Neural progenitor cell (in vitro differentiated cells): ENCODE results near the gene DDAH1. TPM values are rescaled to one million over a fixed set of nuclear protein-coding genes. Genes with fewer than 3 reads are reported as not detected.
A peak's percentile ranks its signal among the peaks of the same experiment; 100 is the strongest.

Experiments
- DNase-seq: peaks from one replicate; pipeline ENCODE4 v3.0.0-alpha.2; 2016; ENCODE audit warnings: low spot score
- H2AFZ ChIP-seq: fragments of 200-600 bp; sonication (generic); replicated peaks from 2 replicates; pipeline ENCODE4 v1.6.1; 2016; ENCODE audit warnings: antibody characterized with exemption
- H3F3A ChIP-seq: fragments of 200-600 bp; sonication (generic); 2 replicates; pipeline ENCODE4 v1.6.1; 2016; ENCODE audit warnings: antibody characterized with exemption, low read depth
- H3K27ac ChIP-seq: fragments of 200-600 bp; sonication (generic); 2 replicates; pipeline ENCODE4 v1.5.1; 2016; ENCODE audit warnings: mild to moderate bottlenecking
- H3K27me3 ChIP-seq: fragments of 200-600 bp; sonication (generic); 2 replicates; pipeline ENCODE4 v1.6.1; 2016; ENCODE audit warnings: mild to moderate bottlenecking, moderate library complexity
- H3K36me3 ChIP-seq: fragments of 200-600 bp; sonication (generic); 2 replicates; pipeline ENCODE4 v1.5.1; 2016
- H3K4me1 ChIP-seq: fragments of 200-600 bp; sonication (generic); 2 replicates; pipeline ENCODE4 v1.6.1; 2016; ENCODE audit warnings: mixed run types
- H3K4me2 ChIP-seq: fragments of 200-600 bp; sonication (generic); 2 replicates; pipeline ENCODE4 v1.6.1; 2016
- H3K4me3 ChIP-seq: fragments of 200-600 bp; sonication (generic); 2 replicates; pipeline ENCODE4 v1.5.1; 2016
- H3K79me2 ChIP-seq: fragments of 200-600 bp; sonication (generic); 2 replicates; pipeline ENCODE4 v1.6.1; 2016; ENCODE audit warnings: low read depth
- H3K9ac ChIP-seq: fragments of 200-600 bp; sonication (generic); 2 replicates; pipeline ENCODE4 v1.6.1; 2016
- H3K9me3 ChIP-seq: fragments of 200-600 bp; sonication (generic); 2 replicates; pipeline ENCODE4 v1.5.1; 2016; ENCODE audit warnings: low read depth
- H4K20me1 ChIP-seq: fragments of 200-600 bp; sonication (generic); 2 replicates; pipeline ENCODE4 v1.6.1; 2016; ENCODE audit warnings: low read depth
- H3K27ac Mint-ChIP-seq: 3 replicates; pipeline ENCODE4 v1.8.0; 2021; ENCODE audit warnings: mixed read lengths
- H3K27me3 Mint-ChIP-seq: 2 replicates; pipeline ENCODE4 v1.8.0; 2022; ENCODE audit warnings: low read depth, mild to moderate bottlenecking, inconsistent platforms, moderate library complexity, mixed read lengths; ENCODE audit not compliant: insufficient read depth
- H3K36me3 Mint-ChIP-seq: 3 replicates; pipeline ENCODE4 v1.8.0; 2021; ENCODE audit warnings: mixed read lengths
- H3K4me1 Mint-ChIP-seq: 3 replicates; pipeline ENCODE4 v1.8.0; 2021; ENCODE audit warnings: mixed read lengths
- H3K4me3 Mint-ChIP-seq: 3 replicates; pipeline ENCODE4 v1.8.0; 2021; ENCODE audit warnings: mild to moderate bottlenecking, moderate library complexity, mixed read lengths
- H3K9me3 Mint-ChIP-seq: 3 replicates; pipeline ENCODE4 v1.8.0; 2020; ENCODE audit warnings: mixed read lengths
- EZH2 ChIP-seq: fragments of 200-600 bp; sonication (generic); IDR thresholded peaks from 2 replicates; pipeline ENCODE4 v1.6.1; 2017; ENCODE audit warnings: antibody characterized with exemption, mild to moderate bottlenecking, moderate library complexity
- EZH2phosphoT487 ChIP-seq: fragments of 200-600 bp; sonication (generic); IDR thresholded peaks from 2 replicates; pipeline ENCODE4 v1.6.1; 2017; ENCODE audit warnings: antibody characterized with exemption
- total RNA-seq: library from RNA; depleted of rRNA; stranded (reverse); fragments of >200 nt; gene quantifications from 2 replicates; pipeline ENCODE4 v1.2.3, GENCODE V29; 2015; ENCODE audit warnings: low replicate concordance
- TF ChIP-seq, protein P1 (sequence below): fragments of 200-600 bp; sonication (generic); IDR thresholded peaks from 2 replicates; pipeline ENCODE4 v1.5.1; 2017; ENCODE audit warnings: antibody characterized with exemption, mild to moderate bottlenecking

Gene DDAH1
- total RNA-seq, 1 donor from 2014 or later: 23.1 TPM

- Histone ChIP-seq H3F3A (no peaks in the 10 kb centered on the region), H3K4me2 (no peak overlapping the region), H3K79me2 (no peaks in the 10 kb centered on the region), H3K4me3 (no peak overlapping the region), H3K27me3 (no peaks in the 10 kb centered on the region), H3K4me1 (peaks cover 18% of the 10 kb centered on the region), H3K9me3 (no peaks in the 10 kb centered on the region), H3K27ac (no peak overlapping the region), H3K9ac (no peak overlapping the region), H3K36me3 (no peaks in the 10 kb centered on the region), H2AFZ (no peak overlapping the region), H4K20me1 (no peaks in the 10 kb centered on the region)
- Mint-ChIP-seq H3K27ac (no peak overlapping the region), H3K4me1 (peaks cover 29% of the 10 kb centered on the region), H3K27me3 (no peaks in the 10 kb centered on the region), H3K4me3 (no peak overlapping the region), H3K36me3 (peaks cover 6% of the 10 kb centered on the region), H3K9me3 (no peaks in the 10 kb centered on the region)
- no peak for DNase-seq
- TF ChIP-seq EZH2 (no peak), EZH2phosphoT487 (no peak)
- TF ChIP-seq, protein P1, sequence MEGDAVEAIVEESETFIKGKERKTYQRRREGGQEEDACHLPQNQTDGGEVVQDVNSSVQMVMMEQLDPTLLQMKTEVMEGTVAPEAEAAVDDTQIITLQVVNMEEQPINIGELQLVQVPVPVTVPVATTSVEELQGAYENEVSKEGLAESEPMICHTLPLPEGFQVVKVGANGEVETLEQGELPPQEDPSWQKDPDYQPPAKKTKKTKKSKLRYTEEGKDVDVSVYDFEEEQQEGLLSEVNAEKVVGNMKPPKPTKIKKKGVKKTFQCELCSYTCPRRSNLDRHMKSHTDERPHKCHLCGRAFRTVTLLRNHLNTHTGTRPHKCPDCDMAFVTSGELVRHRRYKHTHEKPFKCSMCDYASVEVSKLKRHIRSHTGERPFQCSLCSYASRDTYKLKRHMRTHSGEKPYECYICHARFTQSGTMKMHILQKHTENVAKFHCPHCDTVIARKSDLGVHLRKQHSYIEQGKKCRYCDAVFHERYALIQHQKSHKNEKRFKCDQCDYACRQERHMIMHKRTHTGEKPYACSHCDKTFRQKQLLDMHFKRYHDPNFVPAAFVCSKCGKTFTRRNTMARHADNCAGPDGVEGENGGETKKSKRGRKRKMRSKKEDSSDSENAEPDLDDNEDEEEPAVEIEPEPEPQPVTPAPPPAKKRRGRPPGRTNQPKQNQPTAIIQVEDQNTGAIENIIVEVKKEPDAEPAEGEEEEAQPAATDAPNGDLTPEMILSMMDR: no peak
Measured at GRCh38 chr1:85409516-85409915, 55.4 kb downstream of the DDAH1 start.

GRCh38 chr1:85407746-85408377 lies 57.1 kb downstream of the DDAH1 start:
- peaks cover 4% of the 10 kb centered on the region for H3K36me3 Mint-ChIP-seq

DNA sequence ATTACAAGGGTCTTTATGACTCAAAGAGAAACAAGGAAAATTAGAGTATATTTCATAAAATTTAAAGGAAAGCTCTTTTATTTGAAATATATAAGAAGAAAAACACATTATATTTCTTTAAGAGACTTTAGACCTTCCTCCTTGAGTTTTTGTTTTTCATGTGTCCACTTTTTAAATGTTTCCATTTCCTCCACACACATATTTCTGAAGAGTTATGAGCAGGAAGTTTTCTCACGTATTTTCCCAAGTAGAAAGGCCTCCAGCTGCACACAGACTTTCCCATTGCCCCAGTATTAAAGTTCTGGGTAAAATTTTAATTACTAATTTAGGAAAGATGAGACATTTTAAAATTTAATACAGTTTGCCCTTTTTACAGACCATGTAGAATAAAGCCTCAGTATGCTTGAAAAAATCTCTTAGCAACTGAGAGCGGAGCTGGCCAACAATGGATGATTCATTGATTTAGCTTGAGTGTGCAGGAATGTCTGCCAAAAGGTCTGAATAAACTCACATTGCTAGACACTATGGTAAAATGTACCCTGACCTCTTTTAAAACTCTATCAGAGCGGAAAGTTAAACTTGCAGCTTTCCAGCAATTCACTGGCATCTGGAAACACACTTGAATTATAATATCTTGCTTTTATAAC lies 57.9 kb downstream of the DDAH1 start:
- H3K9me3 Mint-ChIP-seq: no peaks in the 10 kb centered on the region
- Histone ChIP-seq H4K20me1 (no peaks in the 10 kb centered on the region), H3F3A (no peaks in the 10 kb centered on the region), H3K4me1 (peaks cover 15% of the 10 kb centered on the region), H3K9me3 (no peaks in the 10 kb centered on the region), H3K4me3 (no peak overlapping the region), H3K9ac (no peak overlapping the region), H3K4me2 (no peak overlapping the region), H2AFZ (no peak overlapping the region), H3K36me3 (no peaks in the 10 kb centered on the region), H3K27ac (no peak overlapping the region), H3K27me3 (no peaks in the 10 kb centered on the region), H3K79me2 (no peaks in the 10 kb centered on the region)
- H3K4me1 Mint-ChIP-seq: peaks cover 24% of the 10 kb centered on the region
- no peak for TF ChIP-seq EZH2
- no peak for TF ChIP-seq EZH2phosphoT487
- TF ChIP-seq, protein P1: no peak
- H3K36me3 Mint-ChIP-seq: peaks cover 2% of the 10 kb centered on the region
- no peak for DNase-seq
- H3K27me3 Mint-ChIP-seq: no peaks in the 10 kb centered on the region
- peak overlapping the region; percentile 16 for H3K4me3 Mint-ChIP-seq
- peak overlapping the region; percentile 95 for H3K27ac Mint-ChIP-seq

More at GRCh38 chr1:85407746-85408377, 57.1 kb downstream of the DDAH1 start:
- Mint-ChIP-seq H3K27ac (peak overlapping the region; percentile 68), H3K27me3 (no peaks in the 10 kb centered on the region), H3K4me3 (no peak overlapping the region), H3K9me3 (no peaks in the 10 kb centered on the region), H3K4me1 (peaks cover 29% of the 10 kb centered on the region)
- Histone ChIP-seq H3K4me1 (peaks cover 18% of the 10 kb centered on the region), H4K20me1 (no peaks in the 10 kb centered on the region), H3K4me3 (no peak overlapping the region), H3K9me3 (no peaks in the 10 kb centered on the region), H3K36me3 (no peaks in the 10 kb centered on the region), H3K27ac (no peak overlapping the region), H3K27me3 (no peaks in the 10 kb centered on the region), H3K9ac (no peak overlapping the region), H3K4me2 (no peak overlapping the region), H3K79me2 (no peaks in the 10 kb centered on the region), H2AFZ (no peak overlapping the region), H3F3A (no peaks in the 10 kb centered on the region)
- TF ChIP-seq EZH2 (no peak), EZH2phosphoT487 (no peak)
- TF ChIP-seq, protein P1: no peak
- DNase-seq: no peak
